NB4 (cell line): ENCODE results near the gene FDX2.

Experiments used
- CTCF ChIP-seq: IDR thresholded peaks from one replicate; pipeline ENCODE4 v1.5.1; 2012; ENCODE audit warnings: low read depth, low read length
- MAX ChIP-seq: IDR thresholded peaks from 2 replicates; pipeline ENCODE4 v1.6.1; 2011; ENCODE audit warnings: low read depth, low read length
- MYC ChIP-seq: IDR thresholded peaks from 2 replicates; pipeline ENCODE4 v1.6.1; 2011; ENCODE audit warnings: low read depth, low read length
- POLR2A ChIP-seq: IDR thresholded peaks from 2 replicates; pipeline ENCODE4 v1.6.1; 2011; ENCODE audit warnings: mild to moderate bottlenecking; ENCODE audit not compliant: insufficient read length; ENCODE audit errors: extremely low read depth

GRCh38 chr19:10316229-10317044, 622 bp upstream of the FDX2 start:
- TF ChIP-seq CTCF (no peak), MYC (no peak), POLR2A (no peak), MAX (no peak)
